Endothelial cell (in vitro differentiated cells): ENCODE measurements around the gene GPHA2. TPM values are rescaled to one million over a fixed set of nuclear protein-coding genes. Genes with fewer than 3 reads are reported as not detected.
A peak's percentile ranks its signal among the peaks of the same experiment; 100 is the strongest.

ENCODE experiments used
- DNase-seq: peaks from one replicate; pipeline ENCODE4 v3.0.0; 2021; ENCODE audit warnings: low spot score
- H3K27ac Mint-ChIP-seq: one replicate; pipeline ENCODE4 v1.8.0; 2021; ENCODE audit warnings: mixed read lengths, inconsistent platforms; ENCODE audit not compliant: unreplicated experiment
- H3K27me3 Mint-ChIP-seq: one replicate; pipeline ENCODE4 v1.8.0; 2021; ENCODE audit warnings: mild to moderate bottlenecking, moderate library complexity, mixed read lengths, inconsistent platforms; ENCODE audit not compliant: unreplicated experiment
- H3K36me3 Mint-ChIP-seq: one replicate; pipeline ENCODE4 v1.8.0; 2021; ENCODE audit warnings: mild to moderate bottlenecking, low read depth, mixed read lengths, inconsistent platforms; ENCODE audit not compliant: unreplicated experiment
- H3K4me1 Mint-ChIP-seq: one replicate; pipeline ENCODE4 v1.8.0; 2021; ENCODE audit warnings: mild to moderate bottlenecking, mixed read lengths, inconsistent platforms; ENCODE audit not compliant: unreplicated experiment
- H3K4me3 Mint-ChIP-seq: one replicate; pipeline ENCODE4 v1.8.0; 2021; ENCODE audit warnings: mild to moderate bottlenecking, mixed read lengths, inconsistent platforms; ENCODE audit not compliant: unreplicated experiment
- H3K9me3 Mint-ChIP-seq: one replicate; pipeline ENCODE4 v1.8.0; 2021; ENCODE audit warnings: mixed read lengths, inconsistent platforms; ENCODE audit not compliant: unreplicated experiment
- total RNA-seq: library from RNA; stranded (reverse); fragmentation: NEBNext Ultra II Directional; extraction: Animal tissue kit (Norgen Biotek cat#: 25700); gene quantifications from one replicate; pipeline ENCODE4 v1.2.1, GENCODE V29; 2021; ENCODE audit not compliant: unreplicated experiment
- TF ChIP-seq, protein P1 (sequence below): fragments of 200-600 bp; sonication (generic); IDR thresholded peaks from one replicate; pipeline ENCODE4 v1.5.0; 2021; ENCODE audit warnings: antibody characterized with exemption; ENCODE audit not compliant: unreplicated experiment

GPHA2 gene
- total RNA-seq, 1 donor from 2014 or later, result not detected

DNA sequence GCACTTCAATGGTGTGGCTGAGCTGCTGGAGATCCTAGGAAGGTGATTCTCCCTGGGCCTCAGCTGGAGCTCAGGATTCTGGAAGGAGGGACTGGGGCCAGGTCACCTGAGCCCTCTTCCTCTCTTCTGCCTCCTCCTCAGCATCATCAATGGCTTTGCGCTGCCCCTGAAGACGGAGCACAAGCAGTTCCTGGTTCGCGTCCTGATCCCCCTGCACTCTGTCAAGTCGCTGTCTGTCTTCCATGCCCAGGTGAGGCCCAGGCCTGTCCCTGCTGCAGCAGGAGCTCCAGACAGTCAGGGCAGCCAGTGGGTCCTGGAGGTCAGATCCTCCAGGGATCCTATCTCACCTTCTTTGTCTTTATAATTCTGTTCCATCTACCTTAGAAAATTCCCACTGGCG is 5.4 kb downstream of the GPHA2 start:
- H3K27ac Mint-ChIP-seq, result no peak overlapping the region
- peaks cover 8% of the 10 kb centered on the region for H3K27me3 Mint-ChIP-seq
- TF ChIP-seq, protein P1, sequence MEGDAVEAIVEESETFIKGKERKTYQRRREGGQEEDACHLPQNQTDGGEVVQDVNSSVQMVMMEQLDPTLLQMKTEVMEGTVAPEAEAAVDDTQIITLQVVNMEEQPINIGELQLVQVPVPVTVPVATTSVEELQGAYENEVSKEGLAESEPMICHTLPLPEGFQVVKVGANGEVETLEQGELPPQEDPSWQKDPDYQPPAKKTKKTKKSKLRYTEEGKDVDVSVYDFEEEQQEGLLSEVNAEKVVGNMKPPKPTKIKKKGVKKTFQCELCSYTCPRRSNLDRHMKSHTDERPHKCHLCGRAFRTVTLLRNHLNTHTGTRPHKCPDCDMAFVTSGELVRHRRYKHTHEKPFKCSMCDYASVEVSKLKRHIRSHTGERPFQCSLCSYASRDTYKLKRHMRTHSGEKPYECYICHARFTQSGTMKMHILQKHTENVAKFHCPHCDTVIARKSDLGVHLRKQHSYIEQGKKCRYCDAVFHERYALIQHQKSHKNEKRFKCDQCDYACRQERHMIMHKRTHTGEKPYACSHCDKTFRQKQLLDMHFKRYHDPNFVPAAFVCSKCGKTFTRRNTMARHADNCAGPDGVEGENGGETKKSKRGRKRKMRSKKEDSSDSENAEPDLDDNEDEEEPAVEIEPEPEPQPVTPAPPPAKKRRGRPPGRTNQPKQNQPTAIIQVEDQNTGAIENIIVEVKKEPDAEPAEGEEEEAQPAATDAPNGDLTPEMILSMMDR, result no peak

DNA sequence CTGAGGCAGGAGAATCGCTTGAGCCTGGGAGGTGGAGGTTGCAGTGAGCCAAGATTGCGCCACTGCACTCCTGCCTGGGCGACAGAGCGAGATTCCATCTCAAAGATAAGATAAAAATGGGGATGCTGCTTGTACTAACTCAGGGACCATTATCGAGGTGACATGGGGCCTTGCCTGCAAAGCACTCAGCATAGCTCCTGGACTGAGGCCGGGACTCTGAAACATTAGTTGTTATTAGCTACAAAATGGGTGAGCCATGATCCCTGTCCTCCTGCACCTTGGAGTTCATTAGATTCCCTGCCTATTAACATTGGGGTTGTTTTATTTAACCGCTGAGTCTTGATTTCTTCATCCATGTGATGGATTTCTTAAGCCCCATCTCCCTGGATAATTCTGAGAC is 6.1 kb downstream of the GPHA2 start:
- Mint-ChIP-seq H3K4me1 (no peaks in the 10 kb centered on the region), H3K4me3 (no peak overlapping the region), H3K27me3 (peaks cover 10% of the 10 kb centered on the region), H3K27ac (no peak overlapping the region), H3K36me3 (peaks cover 29% of the 10 kb centered on the region), H3K9me3 (no peaks in the 10 kb centered on the region)
- TF ChIP-seq, protein P1, result no peak
- no peak for DNase-seq

More for the DNA sequence above, 5.4 kb downstream of the GPHA2 start:
- Mint-ChIP-seq H3K9me3 (no peaks in the 10 kb centered on the region), H3K36me3 (peaks cover 29% of the 10 kb centered on the region), H3K4me3 (no peak overlapping the region), H3K4me1 (peaks cover under 1% of the 10 kb centered on the region)
- no peak for DNase-seq

DNA sequence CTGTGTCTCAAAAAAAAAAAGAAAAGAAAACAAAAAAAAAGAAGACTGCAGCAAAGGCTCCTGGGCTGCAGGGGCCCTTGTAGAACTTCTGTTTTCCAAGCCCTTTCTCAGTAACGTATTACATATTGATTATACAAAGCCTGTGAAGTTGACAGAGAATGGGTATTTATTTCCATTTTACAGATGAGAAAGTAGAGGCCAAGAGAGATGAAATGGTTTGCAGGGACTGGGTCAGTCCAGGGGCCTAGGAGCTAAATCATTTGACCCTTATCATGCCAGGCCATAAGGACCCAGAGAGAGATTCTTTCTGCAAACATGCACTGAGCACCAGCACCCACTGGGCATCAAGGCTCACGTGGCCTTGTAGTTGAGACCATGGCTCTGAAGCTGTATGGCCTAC is 6.7 kb downstream of the GPHA2 start:
- Mint-ChIP-seq H3K9me3 (no peaks in the 10 kb centered on the region), H3K27me3 (peaks cover 6% of the 10 kb centered on the region), H3K27ac (no peak overlapping the region), H3K4me3 (no peak overlapping the region), H3K4me1 (no peaks in the 10 kb centered on the region), H3K36me3 (peaks cover 29% of the 10 kb centered on the region)
- DNase-seq, result no peak
- TF ChIP-seq, protein P1, result no peak

DNA sequence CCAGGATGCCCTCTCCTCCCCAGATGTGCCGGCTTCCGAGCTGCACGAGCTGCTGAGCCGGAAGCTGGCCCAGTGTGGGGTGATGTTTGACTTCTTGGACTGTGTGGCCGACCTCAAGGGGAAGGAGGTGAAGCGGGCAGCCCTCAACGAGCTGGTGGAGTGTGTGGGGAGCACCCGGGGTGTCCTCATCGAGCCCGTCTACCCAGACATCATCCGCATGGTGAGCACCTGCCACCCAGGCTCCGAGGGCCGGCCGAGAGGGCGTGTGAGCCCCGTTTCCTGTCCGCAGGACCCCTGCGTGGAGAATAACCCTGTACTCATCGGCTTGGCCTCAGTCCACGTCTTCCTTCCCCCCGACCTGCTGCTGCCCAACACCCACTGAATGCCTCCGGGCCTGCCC is 9.0 kb downstream of the GPHA2 start:
- Mint-ChIP-seq H3K36me3 (peaks cover 17% of the 10 kb centered on the region), H3K27ac (no peak overlapping the region), H3K4me1 (no peaks in the 10 kb centered on the region), H3K9me3 (no peaks in the 10 kb centered on the region), H3K27me3 (peaks cover 5% of the 10 kb centered on the region), H3K4me3 (no peak overlapping the region)
- TF ChIP-seq, protein P1, result no peak
- no peak for DNase-seq

DNA sequence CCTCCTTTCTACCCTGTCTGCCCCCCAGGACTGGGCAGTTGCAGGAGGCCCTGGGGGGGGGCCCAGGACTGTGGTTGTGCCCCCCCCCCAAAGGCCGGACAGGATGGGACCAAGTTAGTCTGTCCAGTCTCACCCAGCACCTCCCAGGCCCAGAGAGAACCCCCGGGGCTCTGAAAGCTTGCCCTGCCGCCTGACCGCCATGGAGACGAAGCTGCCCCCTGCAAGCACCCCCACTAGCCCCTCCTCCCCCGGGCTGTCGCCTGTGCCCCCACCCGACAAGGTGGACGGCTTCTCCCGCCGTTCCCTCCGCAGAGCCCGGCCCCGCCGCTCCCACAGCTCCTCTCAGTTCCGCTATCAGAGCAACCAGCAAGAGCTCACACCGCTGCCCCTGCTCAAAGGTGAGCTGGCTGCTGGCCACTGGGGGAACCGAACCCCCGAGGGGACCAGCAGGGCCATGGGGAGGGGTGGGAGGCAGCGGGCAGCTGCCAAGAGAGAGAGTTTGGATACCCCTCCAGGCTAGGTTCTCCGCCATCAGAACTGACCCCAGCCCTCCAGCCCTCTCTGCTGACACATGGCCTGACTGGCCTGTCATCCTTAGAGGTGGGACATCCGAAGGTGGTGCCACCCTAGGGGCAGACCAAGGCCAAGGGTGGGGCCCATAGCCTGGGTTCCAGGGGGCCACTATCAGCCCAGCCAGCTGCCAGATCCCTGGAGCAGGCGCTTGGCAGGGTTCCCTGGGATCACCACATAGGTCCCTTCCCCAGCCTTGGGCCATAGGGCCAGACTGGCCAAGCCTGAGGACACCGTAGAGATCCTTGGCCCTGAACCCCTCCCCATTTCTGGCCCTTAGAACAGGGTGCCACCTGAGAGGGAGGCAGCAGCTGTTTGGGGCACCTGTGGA is 9.9 kb downstream of the GPHA2 start:
- Mint-ChIP-seq H3K4me3 (peak overlapping the region; percentile 93), H3K27ac (no peak overlapping the region), H3K27me3 (peaks cover 5% of the 10 kb centered on the region), H3K9me3 (no peaks in the 10 kb centered on the region), H3K36me3 (peaks cover 12% of the 10 kb centered on the region), H3K4me1 (no peaks in the 10 kb centered on the region)
- TF ChIP-seq, protein P1, result no peak
- DNase-seq, result no peak
